Activated naive CD8-positive, alpha-beta T cell (primary cell): ENCODE data around the gene REEP3.
A peak's percentile ranks its signal among the peaks of the same experiment; 100 is the strongest.
"Not testable (repeated sequence)": the region's sequence is repeated elsewhere in the genome, so short reads cannot be mapped to it uniquely, and the experiment has no call there.

Experiments used
- H3K27ac Mint-ChIP-seq: one replicate; pipeline ENCODE4 v1.8.0; 2021; ENCODE audit warnings: mixed read lengths
- H3K27me3 Mint-ChIP-seq: one replicate; pipeline ENCODE4 v1.8.0; 2021; ENCODE audit warnings: mixed read lengths
- H3K36me3 Mint-ChIP-seq: one replicate; pipeline ENCODE4 v1.8.0; 2021; ENCODE audit warnings: mixed read lengths
- H3K4me1 Mint-ChIP-seq: one replicate; pipeline ENCODE4 v1.8.0; 2021; ENCODE audit warnings: low read depth, mixed read lengths
- H3K4me3 Mint-ChIP-seq: one replicate; pipeline ENCODE4 v1.8.0; 2021; ENCODE audit warnings: mild to moderate bottlenecking, mixed read lengths
- H3K9me3 Mint-ChIP-seq: one replicate; pipeline ENCODE4 v1.8.0; 2021; ENCODE audit warnings: low read depth, mixed read lengths

The REEP3 gene

DNA sequence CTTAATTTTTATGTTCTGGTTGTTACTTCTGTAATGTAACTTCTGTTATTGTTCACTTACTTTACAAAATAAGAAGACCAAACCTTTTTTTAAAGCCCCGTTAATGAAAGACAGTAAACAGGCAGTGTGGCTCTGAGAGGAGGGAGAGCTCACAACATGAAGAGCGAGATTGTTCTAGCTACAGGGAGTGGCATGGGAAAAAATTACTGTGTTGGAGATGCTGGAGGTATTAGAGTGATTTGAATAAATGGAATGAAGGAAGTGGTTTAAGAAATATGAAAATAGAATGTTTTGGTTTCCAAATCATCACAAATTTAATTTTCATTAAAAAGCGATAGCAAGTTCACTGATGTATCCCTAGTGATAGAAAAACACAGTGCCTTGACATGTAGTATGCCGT, 31.8 kb downstream of the REEP3 start:
- Mint-ChIP-seq H3K4me3 (no peak overlapping the region), H3K27ac (no peak overlapping the region), H3K27me3 (no peaks in the 10 kb centered on the region), H3K4me1 (peaks cover 30% of the 10 kb centered on the region), H3K36me3 (peaks cover 3% of the 10 kb centered on the region), H3K9me3 (no peaks in the 10 kb centered on the region)

- no peak overlapping the region for H3K27ac Mint-ChIP-seq
- no peaks in the 10 kb centered on the region for H3K27me3 Mint-ChIP-seq
- peaks cover 2% of the 10 kb centered on the region for H3K36me3 Mint-ChIP-seq
- H3K4me3 Mint-ChIP-seq, result no peak overlapping the region
- no peaks in the 10 kb centered on the region for H3K9me3 Mint-ChIP-seq
- peaks cover 30% of the 10 kb centered on the region for H3K4me1 Mint-ChIP-seq
Observed at GRCh38 chr10:63553473-63553872, 32.3 kb downstream of the REEP3 start.

DNA sequence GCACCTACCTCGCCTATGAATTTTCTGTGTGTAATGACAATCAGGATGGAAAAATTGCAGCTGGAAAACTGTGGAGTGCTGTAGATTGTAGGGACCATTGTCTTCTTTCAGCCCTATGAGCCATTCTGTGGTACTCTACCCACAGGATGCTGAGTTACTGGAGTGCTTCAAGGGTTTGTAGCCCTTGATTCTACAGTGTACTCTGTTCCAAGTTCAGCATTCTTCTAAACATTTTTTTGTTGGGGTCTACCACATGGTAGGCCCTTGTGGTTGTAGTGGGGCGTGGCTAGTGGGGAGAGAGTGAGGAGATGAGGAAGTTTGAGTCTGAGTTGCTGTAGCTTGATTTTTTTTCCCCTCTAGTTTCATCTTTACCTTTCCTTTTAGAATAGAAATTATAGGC, 33.5 kb downstream of the REEP3 start:
- peak overlapping the region; percentile 79 for H3K27ac Mint-ChIP-seq
- no peaks in the 10 kb centered on the region for H3K27me3 Mint-ChIP-seq
- H3K4me3 Mint-ChIP-seq, result peak overlapping the region; percentile 38
- peaks cover 2% of the 10 kb centered on the region for H3K36me3 Mint-ChIP-seq
- H3K9me3 Mint-ChIP-seq, result no peaks in the 10 kb centered on the region
- peaks cover 30% of the 10 kb centered on the region for H3K4me1 Mint-ChIP-seq

- Mint-ChIP-seq H3K27me3 (no peaks in the 10 kb centered on the region), H3K27ac (peak overlapping the region; percentile 55), H3K36me3 (peaks cover 2% of the 10 kb centered on the region), H3K4me1 (peaks cover 30% of the 10 kb centered on the region), H3K4me3 (no peak overlapping the region), H3K9me3 (no peaks in the 10 kb centered on the region)
Observed at GRCh38 chr10:63555330-63555729, 34.1 kb downstream of the REEP3 start.

- Mint-ChIP-seq H3K4me3 (no peak overlapping the region), H3K4me1 (peaks cover 23% of the 10 kb centered on the region), H3K27ac (no peak overlapping the region), H3K36me3 (peaks cover 2% of the 10 kb centered on the region), H3K27me3 (no peaks in the 10 kb centered on the region), H3K9me3 (no peaks in the 10 kb centered on the region)
Observed at GRCh38 chr10:63558132-63558784, 37.1 kb downstream of the REEP3 start.

GRCh38 chr10:63561341-63561740, 40.1 kb downstream of the REEP3 start:
- no peak overlapping the region for H3K27ac Mint-ChIP-seq
- H3K4me1 Mint-ChIP-seq, result peaks cover 6% of the 10 kb centered on the region
- H3K4me3 Mint-ChIP-seq, result no peak overlapping the region
- no peaks in the 10 kb centered on the region for H3K27me3 Mint-ChIP-seq
- H3K36me3 Mint-ChIP-seq, result peaks cover 2% of the 10 kb centered on the region
- no peaks in the 10 kb centered on the region for H3K9me3 Mint-ChIP-seq

GRCh38 chr10:63562391-63562790, 41.2 kb downstream of the REEP3 start:
- Mint-ChIP-seq H3K27ac (no peak overlapping the region), H3K4me1 (peaks cover 6% of the 10 kb centered on the region), H3K4me3 (no peak overlapping the region), H3K36me3 (peaks cover 3% of the 10 kb centered on the region), H3K9me3 (no peaks in the 10 kb centered on the region), H3K27me3 (no peaks in the 10 kb centered on the region)

DNA sequence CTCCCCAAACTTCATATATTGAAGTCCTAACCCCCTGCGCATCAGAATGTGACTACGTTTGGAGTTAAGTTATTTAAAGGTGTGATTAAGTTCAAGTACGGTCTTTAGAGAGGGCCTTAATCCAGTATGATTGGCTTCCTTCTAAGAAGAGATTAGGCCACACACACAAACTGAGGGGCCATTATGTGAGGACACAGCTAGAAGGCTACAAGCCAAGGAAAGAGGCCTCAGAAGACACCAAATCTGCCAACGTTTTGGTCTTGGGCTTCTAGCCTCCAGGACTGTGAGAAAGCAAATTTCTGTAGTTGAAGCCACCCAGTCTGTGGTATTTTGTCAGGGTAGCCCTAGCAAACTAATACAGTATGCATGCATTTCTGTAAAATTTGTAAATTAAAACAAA, 41.7 kb downstream of the REEP3 start:
- Mint-ChIP-seq H3K36me3 (peaks cover 5% of the 10 kb centered on the region), H3K27ac (no peak overlapping the region)

DNA sequence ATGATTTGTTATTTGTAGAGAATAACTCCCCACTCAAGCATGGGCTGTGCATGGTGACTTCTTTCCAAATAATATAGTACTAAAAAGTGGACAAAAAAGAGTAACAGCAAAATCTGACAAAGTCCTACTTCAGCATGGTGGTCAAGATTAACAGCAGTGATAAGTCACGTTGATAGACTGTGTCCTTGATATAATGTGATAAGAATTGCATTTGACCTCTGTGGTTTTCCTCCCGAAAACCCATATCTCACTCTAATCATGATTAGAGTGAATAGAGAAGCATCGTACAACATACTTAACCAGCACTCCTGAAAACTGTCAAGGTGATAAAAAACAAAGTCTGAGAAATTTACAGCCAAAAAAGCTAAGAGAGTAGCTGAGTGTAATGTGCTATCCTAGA, 42.4 kb downstream of the REEP3 start:
- no peak overlapping the region for H3K27ac Mint-ChIP-seq
- H3K9me3 Mint-ChIP-seq, result no peaks in the 10 kb centered on the region
- H3K36me3 Mint-ChIP-seq, result peaks cover 5% of the 10 kb centered on the region
- peaks cover 6% of the 10 kb centered on the region for H3K4me1 Mint-ChIP-seq
- H3K4me3 Mint-ChIP-seq, result no peak overlapping the region
- no peaks in the 10 kb centered on the region for H3K27me3 Mint-ChIP-seq

More for the DNA sequence above, 41.7 kb downstream of the REEP3 start:
- Mint-ChIP-seq H3K4me1 (peaks cover 6% of the 10 kb centered on the region), H3K27me3 (no peaks in the 10 kb centered on the region), H3K4me3 (no peak overlapping the region), H3K9me3 (no peaks in the 10 kb centered on the region)

GRCh38 chr10:63564731-63565130, 43.5 kb downstream of the REEP3 start:
- not testable (repeated sequence) for H3K36me3 Mint-ChIP-seq, H3K9me3 Mint-ChIP-seq, H3K4me1 Mint-ChIP-seq, H3K27ac Mint-ChIP-seq, H3K4me3 Mint-ChIP-seq, H3K27me3 Mint-ChIP-seq

GRCh38 chr10:63573068-63573697, 52.0 kb downstream of the REEP3 start:
- no peaks in the 10 kb centered on the region for H3K9me3 Mint-ChIP-seq
- H3K4me1 Mint-ChIP-seq, result peaks cover 19% of the 10 kb centered on the region
- peaks cover 8% of the 10 kb centered on the region for H3K36me3 Mint-ChIP-seq
- no peaks in the 10 kb centered on the region for H3K27me3 Mint-ChIP-seq
- H3K27ac Mint-ChIP-seq, result peak overlapping the region; percentile 42
- H3K4me3 Mint-ChIP-seq, result peak overlapping the region; percentile 35

GRCh38 chr10:63574011-63574410, 52.8 kb downstream of the REEP3 start:
- Mint-ChIP-seq H3K36me3 (peaks cover 8% of the 10 kb centered on the region), H3K27ac (peak overlapping the region; percentile 58), H3K9me3 (no peaks in the 10 kb centered on the region), H3K27me3 (no peaks in the 10 kb centered on the region), H3K4me1 (peaks cover 19% of the 10 kb centered on the region), H3K4me3 (no peak overlapping the region)

DNA sequence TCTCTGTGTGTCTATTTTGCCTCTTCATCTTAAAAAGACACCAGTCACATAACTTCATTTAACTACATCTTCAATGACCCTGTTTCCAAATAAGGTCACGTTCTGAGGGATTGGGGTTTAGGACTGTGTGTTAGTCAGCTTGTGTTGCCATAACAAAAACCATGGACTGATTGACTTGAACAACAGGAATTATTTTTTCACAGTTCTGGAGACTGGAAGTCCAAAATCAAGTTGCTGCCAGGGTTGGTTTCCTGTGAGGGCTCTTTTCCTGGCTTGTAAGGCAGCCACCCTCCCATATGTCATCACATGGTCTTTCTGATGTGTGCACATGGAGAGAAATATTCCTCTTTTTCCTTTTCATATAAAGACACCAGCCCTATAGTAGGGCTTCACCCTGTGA, 55.3 kb downstream of the REEP3 start:
- peaks cover 8% of the 10 kb centered on the region for H3K36me3 Mint-ChIP-seq
- H3K27me3 Mint-ChIP-seq, result no peaks in the 10 kb centered on the region
- H3K9me3 Mint-ChIP-seq, result no peaks in the 10 kb centered on the region
- no peak overlapping the region for H3K27ac Mint-ChIP-seq
- no peak overlapping the region for H3K4me3 Mint-ChIP-seq
- H3K4me1 Mint-ChIP-seq, result peaks cover 19% of the 10 kb centered on the region

GRCh38 chr10:63578501-63578900, 57.3 kb downstream of the REEP3 start:
- H3K27me3 Mint-ChIP-seq, result no peaks in the 10 kb centered on the region
- H3K9me3 Mint-ChIP-seq, result no peaks in the 10 kb centered on the region
- no peak overlapping the region for H3K27ac Mint-ChIP-seq
- no peak overlapping the region for H3K4me3 Mint-ChIP-seq
- peaks cover 8% of the 10 kb centered on the region for H3K4me1 Mint-ChIP-seq
- peaks cover 8% of the 10 kb centered on the region for H3K36me3 Mint-ChIP-seq

- Mint-ChIP-seq H3K27ac (no peak overlapping the region), H3K36me3 (peaks cover 8% of the 10 kb centered on the region), H3K9me3 (no peaks in the 10 kb centered on the region), H3K4me3 (no peak overlapping the region), H3K4me1 (peaks cover 2% of the 10 kb centered on the region), H3K27me3 (no peaks in the 10 kb centered on the region)
Observed at GRCh38 chr10:63579371-63580014, 58.3 kb downstream of the REEP3 start.
